Measurements from ENCODE around the gene SET. TPM values are rescaled to one million over a fixed set of nuclear protein-coding genes. Genes with fewer than 3 reads are reported as not detected.

Gene SET
- total RNA-seq, 4 donors from 2014 or later: 102 to 191 (median 170) TPM

DNA sequence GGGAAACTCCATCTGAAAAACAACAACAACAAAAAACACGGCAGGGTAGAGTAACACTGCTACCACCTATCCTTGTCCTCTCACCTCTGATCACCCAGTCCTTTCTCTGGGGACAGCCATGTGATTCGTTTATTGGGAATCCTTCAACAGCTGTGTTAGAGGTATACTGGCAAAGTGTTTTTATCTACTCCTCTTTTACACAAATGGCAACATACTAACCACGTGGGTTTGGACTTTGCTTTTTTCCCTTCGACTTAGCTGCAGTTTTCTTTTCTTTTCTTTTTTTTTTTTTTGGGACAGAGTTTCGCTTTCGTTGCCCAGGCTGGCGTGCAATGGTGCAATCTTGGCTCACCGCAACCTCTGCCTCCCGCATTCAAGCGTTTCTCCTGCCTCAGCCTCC, 11.2 kb upstream of the SET start:
- Histone ChIP-seq H3K4me3 (no peak overlapping the region), H3K36me3 (no peaks in the 10 kb centered on the region), H3K9me3 (no peaks in the 10 kb centered on the region), H3K27ac (no peak overlapping the region), H3K4me1 (no peaks in the 10 kb centered on the region), H3K27me3 (no peaks in the 10 kb centered on the region)
- TF ChIP-seq, protein P1, sequence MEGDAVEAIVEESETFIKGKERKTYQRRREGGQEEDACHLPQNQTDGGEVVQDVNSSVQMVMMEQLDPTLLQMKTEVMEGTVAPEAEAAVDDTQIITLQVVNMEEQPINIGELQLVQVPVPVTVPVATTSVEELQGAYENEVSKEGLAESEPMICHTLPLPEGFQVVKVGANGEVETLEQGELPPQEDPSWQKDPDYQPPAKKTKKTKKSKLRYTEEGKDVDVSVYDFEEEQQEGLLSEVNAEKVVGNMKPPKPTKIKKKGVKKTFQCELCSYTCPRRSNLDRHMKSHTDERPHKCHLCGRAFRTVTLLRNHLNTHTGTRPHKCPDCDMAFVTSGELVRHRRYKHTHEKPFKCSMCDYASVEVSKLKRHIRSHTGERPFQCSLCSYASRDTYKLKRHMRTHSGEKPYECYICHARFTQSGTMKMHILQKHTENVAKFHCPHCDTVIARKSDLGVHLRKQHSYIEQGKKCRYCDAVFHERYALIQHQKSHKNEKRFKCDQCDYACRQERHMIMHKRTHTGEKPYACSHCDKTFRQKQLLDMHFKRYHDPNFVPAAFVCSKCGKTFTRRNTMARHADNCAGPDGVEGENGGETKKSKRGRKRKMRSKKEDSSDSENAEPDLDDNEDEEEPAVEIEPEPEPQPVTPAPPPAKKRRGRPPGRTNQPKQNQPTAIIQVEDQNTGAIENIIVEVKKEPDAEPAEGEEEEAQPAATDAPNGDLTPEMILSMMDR (IDR thresholded peaks at IDR 0.05 in 4 of 5, conservative IDR thresholded peaks at IDR 0.05 in 1 of 5): no peak
- ATAC-seq (no peak), DNase-seq (no peak)
- intact Hi-C loops (cut with DNase I; ENCODE audit: low total_unique reads) (no loop called here), in situ Hi-C loops (cut with MboI; ENCODE audit: low sequenced_read_pairs in 4 of 4) (no loop called here)

DNA sequence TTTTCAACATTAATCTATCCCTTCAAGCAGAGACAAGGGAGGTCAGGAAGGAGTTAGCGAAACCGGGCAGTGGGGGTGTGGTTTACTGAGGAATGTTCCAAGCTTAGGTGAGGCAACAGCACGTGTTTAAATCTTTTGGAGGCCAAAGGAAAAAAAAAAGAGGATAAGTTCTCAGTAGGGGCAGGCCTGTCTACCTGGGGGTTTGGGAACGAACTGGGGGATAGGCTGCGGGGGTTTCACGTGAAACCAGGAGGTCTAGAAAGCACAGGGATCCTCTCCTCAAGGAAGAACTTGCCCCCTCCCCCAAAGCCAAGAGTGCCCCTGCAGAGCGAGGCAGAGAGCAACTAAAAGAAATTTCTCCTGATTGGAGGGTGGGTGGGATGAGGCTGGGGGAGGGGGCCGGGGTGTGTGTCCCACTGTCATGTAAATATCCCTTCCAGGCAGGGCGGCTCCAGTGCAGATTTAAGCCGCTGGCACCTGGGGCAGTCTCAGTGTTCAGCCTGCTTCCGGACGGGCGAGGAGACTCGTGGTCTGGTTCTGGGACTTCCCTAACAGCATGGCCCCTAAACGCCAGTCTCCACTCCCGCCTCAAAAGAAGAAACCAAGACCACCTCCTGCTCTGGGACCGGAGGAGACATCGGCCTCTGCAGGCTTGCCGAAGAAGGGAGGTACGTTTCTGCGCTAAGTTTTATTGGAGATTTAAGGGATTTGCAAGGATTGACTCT, 5.5 kb upstream of the SET start:
- in situ Hi-C loops (cut with MboI; ENCODE audit: low sequenced_read_pairs in 4 of 4): no loop called here
- no peak for TF ChIP-seq POLR2A (IDR thresholded peaks at IDR 0.05)
- TF ChIP-seq, protein P1 (IDR thresholded peaks at IDR 0.05 in 4 of 5, conservative IDR thresholded peaks at IDR 0.05 in 1 of 5): no peak
- H3K36me3 ChIP-seq: no peaks in the 10 kb centered on the region
- H3K4me3 ChIP-seq: peak overlapping the region; percentile 37 to 49 (median 42)
- H3K27me3 ChIP-seq: no peaks in the 10 kb centered on the region
- DNase-seq (no peak), ATAC-seq (no peak)
- intact Hi-C loops (cut with DNase I; ENCODE audit: low total_unique reads): no loop called here
- H3K9me3 ChIP-seq: no peaks in the 10 kb centered on the region
- peak overlapping the region in 3 of 4 donors; percentile 41 to 57 (median 45) for H3K27ac ChIP-seq
- peaks cover 0 to 5% of the 10 kb centered on the region in 2 donors for H3K4me1 ChIP-seq

GRCh38 chr9:128684065-128684324, 5.0 kb upstream of the SET start:
- TF ChIP-seq, protein P1 (IDR thresholded peaks at IDR 0.05 in 4 of 5, conservative IDR thresholded peaks at IDR 0.05 in 1 of 5): no peak
- DNase-seq (no peak), ATAC-seq (no peak)
- Histone ChIP-seq H3K4me3 (peak overlapping the region; percentile 37 to 49 (median 42)), H3K36me3 (no peaks in the 10 kb centered on the region), H3K27ac (peak overlapping the region; percentile 24 to 57 (median 43)), H3K27me3 (no peaks in the 10 kb centered on the region), H3K4me1 (peaks cover 0 to 6% of the 10 kb centered on the region in 2 donors), H3K9me3 (no peaks in the 10 kb centered on the region)
- intact Hi-C loops (cut with DNase I; ENCODE audit: low total_unique reads): no loop called here
- in situ Hi-C loops (cut with MboI; ENCODE audit: low sequenced_read_pairs in 4 of 4): no loop called here

DNA sequence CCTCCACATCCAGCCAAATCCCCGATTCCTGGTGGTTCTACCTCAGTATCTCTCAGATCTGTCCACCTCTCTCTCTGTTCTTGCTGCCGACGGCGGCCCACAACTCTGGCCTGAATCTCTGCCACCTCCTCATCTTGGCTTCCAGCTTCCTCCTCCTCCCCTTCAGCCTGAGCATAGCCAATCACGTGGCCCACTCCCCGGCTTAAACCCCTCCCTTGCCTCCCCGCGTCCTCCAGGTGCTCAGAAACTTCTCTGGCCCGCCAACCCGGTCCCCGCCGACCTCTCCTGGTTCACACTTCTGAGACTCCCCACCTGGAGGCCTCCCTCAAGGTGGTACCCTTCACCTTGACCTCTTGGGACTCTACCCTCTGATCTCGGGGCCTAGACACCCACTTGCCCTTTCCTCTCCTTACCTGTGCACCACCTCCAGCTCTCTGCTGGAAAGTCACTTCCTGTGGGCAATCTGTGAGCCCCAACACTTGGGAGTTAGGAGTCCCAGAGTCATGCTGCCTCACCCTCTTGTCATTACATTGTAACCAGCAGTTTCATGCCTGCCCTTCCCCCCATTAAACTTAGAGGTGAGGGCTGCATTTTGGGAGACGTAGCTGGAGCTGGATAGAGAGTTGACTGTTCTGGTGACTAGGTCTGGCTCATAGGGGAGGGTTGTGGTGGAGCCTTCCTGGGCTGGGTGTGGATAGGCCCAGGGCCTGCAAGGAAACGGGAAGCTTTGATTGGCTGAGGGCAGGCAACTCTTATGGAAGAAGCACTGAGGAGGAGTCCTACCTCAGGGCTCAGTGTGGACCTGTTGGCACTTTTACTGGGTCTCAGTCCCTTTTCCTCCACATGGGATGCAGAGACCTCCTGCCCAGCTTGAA, 4.5 kb upstream of the SET start:
- no peaks in the 10 kb centered on the region for H3K36me3 ChIP-seq
- H3K4me3 ChIP-seq: peak overlapping the region; percentile 37 to 49 (median 42)
- intact Hi-C loops (cut with DNase I; ENCODE audit: low total_unique reads) (no loop called here), in situ Hi-C loops (cut with MboI; ENCODE audit: low sequenced_read_pairs in 4 of 4) (no loop called here)
- peak; percentile 40 to 43 for DNase-seq
- TF ChIP-seq, protein P1 (IDR thresholded peaks at IDR 0.05 in 4 of 5, conservative IDR thresholded peaks at IDR 0.05 in 1 of 5): no peak
- no peak for TF ChIP-seq POLR2A (IDR thresholded peaks at IDR 0.05)
- ATAC-seq: no peak
- H3K27me3 ChIP-seq: no peaks in the 10 kb centered on the region
- no peaks in the 10 kb centered on the region for H3K9me3 ChIP-seq
- peaks cover 0 to 6% of the 10 kb centered on the region in 2 donors for H3K4me1 ChIP-seq
- peak overlapping the region; percentile 24 to 57 (median 43) for H3K27ac ChIP-seq
